H1 (cell line): ENCODE data around the gene MMS19. TPM values are rescaled to one million over a fixed set of nuclear protein-coding genes. Genes with fewer than 3 reads are reported as not detected.

Source experiments
- CTCF ChIA-PET: fragments of 300-600 bp; sonication (Branson Sonifier 250); formaldehyde crosslinking; loops from one replicate; lab custom pipeline; 2021; ENCODE audit not compliant: partially characterized antibody; lab: Charles Lee
- POLR2A ChIA-PET: fragments of 300-600 bp; sonication (Branson Sonifier 250); formaldehyde crosslinking; loops from one replicate; lab custom pipeline; 2021; ENCODE audit warnings: inconsistent platforms; ENCODE audit not compliant: partially characterized antibody; lab: Charles Lee
- DNase-seq, 2 experiments: peaks; one replicate each; pipeline versions ENCODE4 v3.0.0 to v3.0.0-alpha.2; 2010 to 2022; ENCODE audit warnings: low spot score in 2 of 2, low read depth in 1 of 2, mixed read lengths in 1 of 2
- FAIRE-seq: peaks from 2 replicates; lab custom pipeline; 2011; peaks lifted over from hg19 to GRCh38; lab: Jason Lieb, UNC
- H2AFZ ChIP-seq: 2 replicates; pipeline ENCODE4 v1.8.1; 2012; ENCODE audit warnings: low read length, inconsistent platforms
- H2AK5ac ChIP-seq: 2 replicates; pipeline ENCODE4 v1.6.1; 2013; ENCODE audit warnings: low read depth, low read length
- H2BK120ac ChIP-seq: replicated peaks from 2 replicates; pipeline ENCODE3; 2013; ENCODE audit warnings: low read depth, low read length, inconsistent platforms
- H2BK12ac ChIP-seq: 2 replicates; pipeline ENCODE4 v1.6.1; 2013; ENCODE audit warnings: low read depth, low read length
- H2BK15ac ChIP-seq: 2 replicates; pipeline ENCODE4 v1.6.1; 2013; ENCODE audit warnings: low read length
- H2BK20ac ChIP-seq: 2 replicates; pipeline ENCODE4 v1.6.1; 2013; ENCODE audit warnings: low read length
- H2BK5ac ChIP-seq: 2 replicates; pipeline ENCODE4 v1.6.1; 2013; ENCODE audit warnings: low read depth, low read length
- H3K14ac ChIP-seq: 2 replicates; pipeline ENCODE4 v1.6.1; 2013; ENCODE audit warnings: inconsistent platforms; ENCODE audit not compliant: insufficient read length
- H3K18ac ChIP-seq: 2 replicates; pipeline ENCODE4 v1.6.1; 2013; ENCODE audit warnings: low read length; ENCODE audit errors: extremely low read depth
- H3K23ac ChIP-seq: 2 replicates; pipeline ENCODE4 v1.6.1; 2013; ENCODE audit warnings: inconsistent platforms; ENCODE audit not compliant: insufficient read length
- H3K23me2 ChIP-seq: 2 replicates; pipeline ENCODE4 v1.6.1; 2013; ENCODE audit warnings: low read depth, low read length
- H3K27ac ChIP-seq: 2 replicates; pipeline ENCODE4 v1.6.1; 2011; ENCODE audit warnings: low read depth, low read length, inconsistent platforms
- H3K27me3 ChIP-seq, 4 experiments: replicated peaks in 1 of 4; 1 replicate in 1 of 4; 2 replicates in 3 of 4; pipeline versions ENCODE4 v1.6.1 to v1.8.1; 2011 to 2013; ENCODE audit warnings: low read length in 3 of 4, mild to moderate bottlenecking in 3 of 4, inconsistent platforms in 2 of 4, mixed read lengths in 2 of 4, moderate library complexity in 1 of 4; ENCODE audit not compliant: control insufficient read depth in 3 of 4, insufficient read depth in 3 of 4; ENCODE audit errors: extremely low read depth in 1 of 4
- H3K36me3 ChIP-seq, 4 experiments: 2 replicates each; pipeline versions ENCODE4 v1.6.1 to v1.8.1; 2011 to 2013; ENCODE audit warnings: mild to moderate bottlenecking in 4 of 4, low read length in 3 of 4, moderate library complexity in 2 of 4, control low read depth in 1 of 4, inconsistent platforms in 1 of 4; ENCODE audit not compliant: insufficient read depth in 4 of 4, control insufficient read depth in 2 of 4
- H3K4ac ChIP-seq: replicated peaks from 2 replicates; pipeline ENCODE3; 2013; ENCODE audit warnings: low read length, low read depth, mixed read lengths, inconsistent platforms; ENCODE audit not compliant: insufficient read length
- H3K4me1 ChIP-seq, 4 experiments: replicated peaks in 1 of 4; 1 replicate in 1 of 4; 2 replicates in 3 of 4; pipeline versions ENCODE4 v1.6.1 to v1.8.1; 2011 to 2013; ENCODE audit warnings: low read length in 3 of 4, inconsistent platforms in 2 of 4, mixed read lengths in 1 of 4; ENCODE audit not compliant: insufficient read depth in 4 of 4, control insufficient read depth in 3 of 4
- H3K4me2 ChIP-seq, 2 experiments: 2 replicates each; pipeline versions ENCODE4 v1.6.1 to v1.8.1; 2011 to 2013; ENCODE audit warnings: low read depth in 2 of 2, low read length in 2 of 2, control low read depth in 1 of 2, inconsistent platforms in 1 of 2, mild to moderate bottlenecking in 1 of 2; ENCODE audit not compliant: insufficient read depth in 1 of 2
- H3K4me3 ChIP-seq, 4 experiments: fragments of 200-600, 300-600 bp in 1 of 4; sonication (generic), shearing (Covaris generic), sonication (Bioruptor Twin) in 1 of 4; 2 replicates each; pipeline versions ENCODE4 v1.5.1 to v1.8.1; 2011 to 2016; ENCODE audit warnings: low read length in 4 of 4, low read depth in 3 of 4, control low read depth in 2 of 4, inconsistent platforms in 2 of 4, mild to moderate bottlenecking in 2 of 4, mixed read lengths in 1 of 4, moderate library complexity in 1 of 4; ENCODE audit not compliant: insufficient read depth in 2 of 4; ENCODE audit errors: extremely low read depth in 1 of 4
- H3K56ac ChIP-seq: replicated peaks from 2 replicates; pipeline ENCODE3; 2013; ENCODE audit warnings: low read depth, mild to moderate bottlenecking, mixed read lengths, low read length, inconsistent platforms; ENCODE audit not compliant: insufficient read length
- H3K79me1 ChIP-seq: 2 replicates; pipeline ENCODE4 v1.6.1; 2013; ENCODE audit warnings: low read depth, low read length, control low read depth
- H3K79me2 ChIP-seq, 2 experiments: 2 replicates each; pipeline versions ENCODE4 v1.6.1 to v1.8.1; 2012 to 2013; ENCODE audit warnings: low read length in 2 of 2, mild to moderate bottlenecking in 2 of 2, inconsistent platforms in 1 of 2; ENCODE audit not compliant: insufficient read depth in 2 of 2, control insufficient read depth in 1 of 2
- H3K9ac ChIP-seq, 4 experiments: replicated peaks in 1 of 4; 1 replicate in 1 of 4; 2 replicates in 3 of 4; pipeline versions ENCODE4 v1.6.1 to v1.8.1; 2011 to 2013; ENCODE audit warnings: low read depth in 3 of 4, low read length in 3 of 4, control low read depth in 2 of 4, mild to moderate bottlenecking in 2 of 4, moderate library complexity in 2 of 4, inconsistent platforms in 1 of 4; ENCODE audit errors: extremely low read depth in 1 of 4
- H3K9me3 ChIP-seq, 2 experiments: 2 replicates each; pipeline versions ENCODE4 v1.6.1 to v1.8.1; 2012 to 2013; ENCODE audit warnings: mild to moderate bottlenecking in 2 of 2, moderate library complexity in 2 of 2, control low read depth in 1 of 2, inconsistent platforms in 1 of 2, low read depth in 1 of 2, low read length in 1 of 2, mixed read lengths in 1 of 2; ENCODE audit not compliant: insufficient read depth in 2 of 2
- H4K20me1 ChIP-seq, 2 experiments: replicated peaks in 1 of 2; 2 replicates each; pipeline versions ENCODE3 to v1.8.1; 2011 to 2013; ENCODE audit warnings: inconsistent platforms in 2 of 2, low read length in 2 of 2, mild to moderate bottlenecking in 1 of 2; ENCODE audit not compliant: insufficient read depth in 2 of 2, control insufficient read depth in 1 of 2
- H4K5ac ChIP-seq: 2 replicates; pipeline ENCODE4 v1.6.1; 2013; ENCODE audit warnings: low read length, low read depth, mixed read lengths, inconsistent platforms; ENCODE audit not compliant: insufficient read length
- H4K8ac ChIP-seq: 2 replicates; pipeline ENCODE4 v1.8.0; 2013; ENCODE audit warnings: mild to moderate bottlenecking, moderate library complexity, low read length, inconsistent platforms; ENCODE audit not compliant: insufficient read depth; ENCODE audit errors: extremely low read depth
- H4K91ac ChIP-seq: replicated peaks from 2 replicates; pipeline ENCODE3; 2013; ENCODE audit warnings: low read length, mixed read lengths, inconsistent platforms; ENCODE audit not compliant: insufficient read length
- CBX8 ChIP-seq: fragments of 300-800, 300-1000 bp; sonication (generic); IDR thresholded peaks from 2 replicates; pipeline ENCODE4 v1.7.1; 2016; ENCODE audit warnings: low read depth, low read length, borderline replicate concordance
- CTCF ChIP-seq, 3 experiments: IDR thresholded peaks; 1 replicate in 2 of 3; 2 replicates in 1 of 3; pipeline versions ENCODE4 v1.5.1 to v1.6.1; 2011; ENCODE audit warnings: low read length in 3 of 3, mild to moderate bottlenecking in 3 of 3, inconsistent platforms in 2 of 3, low read depth in 1 of 3, moderate library complexity in 1 of 3; ENCODE audit not compliant: insufficient read depth in 1 of 3; ENCODE audit errors: control extremely low read depth in 1 of 3
- FOSL1 ChIP-seq: IDR thresholded peaks from 2 replicates; pipeline ENCODE4 v1.6.1; 2011; ENCODE audit warnings: mild to moderate bottlenecking, low read depth, low read length, moderate library complexity; ENCODE audit not compliant: insufficient read depth
- JUND ChIP-seq: IDR thresholded peaks from 2 replicates; pipeline ENCODE4 v1.6.1; 2011; ENCODE audit warnings: mild to moderate bottlenecking, improper control_type of control experiment, low read length
- SAP30 ChIP-seq: fragments of 300-600 bp; sonication (generic); IDR thresholded peaks from 2 replicates; pipeline ENCODE4 v1.7.1; 2012; ENCODE audit warnings: low read length, moderate library complexity, mild to moderate bottlenecking, inconsistent platforms; ENCODE audit not compliant: insufficient read depth, insufficient replicate concordance
- TBP ChIP-seq: IDR thresholded peaks from 2 replicates; pipeline ENCODE4 v1.6.1; 2011; ENCODE audit warnings: low read depth, low read length, improper control_type of control experiment
- WGBS, 2 experiments: shearing (Covaris generic) in 1 of 2; methylation state at CpG; one replicate each; pipeline versions ENCODE4 v1.1.6 to v1.1.7; 2013 to 2015; ENCODE audit warnings: low lambda C conversion rate in 2 of 2, mixed read lengths in 2 of 2, inconsistent platforms in 1 of 2, low coverage in 1 of 2, missing lambda C conversion rate in 1 of 2; ENCODE audit not compliant: insufficient replicate concordance in 2 of 2, insufficient coverage in 1 of 2, insufficient read length in 1 of 2; ENCODE audit errors: extremely low coverage in 1 of 2, missing lambda C conversion rate in 1 of 2; 5-methylcytosine and 5-hydroxymethylcytosine counted together
- polyA plus RNA-seq, 7 experiments: library from polyadenylated mRNA; depleted of rRNA in 3 of 7; stranded (reverse) in 5 of 7; unstranded in 2 of 7; fragments of >200 nt in 5 of 7; fragments of 200-250 nt in 2 of 7; gene quantifications; 1 replicate in 5 of 7; 2 replicates in 1 of 7; 4 replicates in 1 of 7; pipeline versions ENCODE4 v1.2.1 to v1.2.3, GENCODE V29; 2011 to 2013; ENCODE audit warnings: missing spikeins in 2 of 7, mixed read lengths in 2 of 7
- total RNA-seq: library from RNA; stranded (reverse); fragmentation: NEBNext Ultra II Directional; extraction: Animal tissue kit (Norgen Biotek cat#: 25700); gene quantifications from 2 replicates; pipeline ENCODE4 v1.2.1, GENCODE V29; 2021

MMS19 gene
- total and polyA plus RNA-seq, 2 of the 8 experiments (the other 6 are each of a cell fraction or from before 2014, with no cell fraction given): 130 to 221 TPM

DNA sequence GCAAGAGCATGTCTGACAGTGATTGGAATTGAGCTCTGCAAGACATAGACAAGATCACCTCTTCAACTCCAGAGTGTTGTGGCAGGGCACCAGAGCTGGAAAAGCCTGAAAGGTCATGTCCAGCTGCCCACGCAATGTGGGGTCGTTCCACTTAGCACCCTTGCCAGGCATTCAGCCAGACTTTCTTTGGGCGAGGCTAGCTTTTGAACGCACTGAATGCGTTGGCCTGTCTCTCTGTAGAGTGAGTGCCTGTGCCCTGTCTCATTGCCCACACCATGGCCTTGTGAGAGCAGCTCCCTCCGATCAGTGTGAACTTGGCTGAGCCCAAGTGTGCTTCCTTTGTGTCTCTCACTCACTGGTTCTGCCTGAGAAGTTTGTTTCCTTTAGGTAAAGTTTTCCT lies 23.8 kb upstream of the MMS19 start:
- Histone ChIP-seq H3K18ac (no peak overlapping the region), H3K79me1 (peaks cover 21% of the 10 kb centered on the region), H2BK15ac (no peak overlapping the region), H3K56ac (no peak overlapping the region), H3K9ac (no peak overlapping the region; a peak in 1 of 7 replicates), H2AK5ac (peak overlapping the region; percentile 30; the same call in 1 of the 2 replicates), H3K4me2 (no peak overlapping the region; a peak in 1 of 4 replicates), H4K91ac (peak overlapping the region; percentile 30), H2BK12ac (no peak overlapping the region), H3K27ac (no peak overlapping the region), H3K9me3 (no peaks in the 10 kb centered on the region), H4K8ac (no peak overlapping the region), H3K36me3 (no peaks in the 10 kb centered on the region), H3K4ac (no peak overlapping the region), H3K23ac (no peak overlapping the region), H3K4me3 (no peak overlapping the region), H2BK5ac (no peak overlapping the region), H3K4me1 (peaks cover 11 to 23% (median 19%) of the 10 kb centered on the region in 4 experiments), H3K14ac (no peak overlapping the region), H3K79me2 (peaks cover 0 to 32% of the 10 kb centered on the region in 2 experiments; a peak in 2 of 4 replicates), H2AFZ (no peak overlapping the region), H4K20me1 (peaks cover 0 to 1% of the 10 kb centered on the region in 2 experiments), H2BK20ac (no peak overlapping the region), H3K23me2 (no peaks in the 10 kb centered on the region), H2BK120ac (no peak overlapping the region), H3K27me3 (no peaks in the 10 kb centered on the region), H4K5ac (no peak overlapping the region)
- WGBS, 2 experiments: 94% methylated on average over 6 of the region's 6 CpGs; no CpG with 5 or more reads in 1 of the 2 experiments
- DNase-seq (no peak), FAIRE-seq (no peak)
- TF ChIP-seq FOSL1: no peak
- no peak for TF ChIP-seq TBP
- TF ChIP-seq JUND: no peak
- no peak for TF ChIP-seq CBX8
- no peak for TF ChIP-seq CTCF (IDR thresholded peaks at IDR 0.05; ENCODE audit: control extremely low read depth in 1 of 3, insufficient read depth in 1 of 3, low read depth in 1 of 3, low read length in 3 of 3)
- TF ChIP-seq SAP30: no peak
- ChIA-PET CTCF (interaction anchor here (0.6 to 19.6 kb wide), 15 partner anchors 11 to 190 kb away, joined by 3 to 283 read pairs (median 6); partner anchors contain the start of genes ANKRD2 and UBTD1), POLR2A (interaction anchor here (0.8 to 3.4 kb wide), 9 partner anchors 10 to 61 kb away, joined by 3 to 12 read pairs (median 6); partner anchors contain the start of gene UBTD1)
